ENCODE measurements around the gene KCNJ6. TPM values are rescaled to one million over a fixed set of nuclear protein-coding genes. Genes with fewer than 3 reads are reported as not detected.

The KCNJ6 gene
- total RNA-seq, 1 donor from 2014 or later, result not detected

DNA sequence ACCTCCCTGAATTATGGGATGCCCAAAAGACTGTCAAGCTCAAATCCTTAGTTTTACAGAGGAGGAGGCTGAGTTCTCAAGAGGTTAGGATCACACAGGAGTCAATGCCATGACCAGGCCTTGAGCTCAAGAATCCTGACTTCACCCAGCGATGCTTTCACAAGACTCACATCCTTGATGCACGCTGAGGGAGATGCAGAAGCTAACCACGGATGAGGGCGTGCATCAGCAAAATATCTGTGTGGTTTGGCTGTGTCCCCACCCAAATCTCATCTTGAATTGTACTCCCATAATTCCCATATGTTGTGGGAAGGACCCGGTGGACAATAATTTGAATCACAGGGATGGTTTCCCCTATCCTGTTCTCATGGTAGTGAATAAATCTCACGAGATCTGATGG is 133.2 kb downstream of the KCNJ6 start:
- Histone ChIP-seq H3K79me2 (ENCODE audit: low read depth) (no peaks in the 10 kb centered on the region), H3K4me2 (no peak overlapping the region), H2AFZ (replicated peaks) (no peak overlapping the region), H3K4me1 (no peaks in the 10 kb centered on the region), H3K4me3 (no peak overlapping the region), H3K9ac (no peak overlapping the region), H3K9me3 (ENCODE audit: low read depth) (no peaks in the 10 kb centered on the region), H3F3A (ENCODE audit: low read depth) (no peaks in the 10 kb centered on the region), H4K20me1 (ENCODE audit: low read depth) (no peaks in the 10 kb centered on the region), H3K27me3 (no peaks in the 10 kb centered on the region), H3K27ac (no peak overlapping the region), H3K36me3 (no peaks in the 10 kb centered on the region)
- H3K4me1 Mint-ChIP-seq, result peaks cover 4% of the 10 kb centered on the region
- peaks cover 9% of the 10 kb centered on the region for H3K27me3 Mint-ChIP-seq (ENCODE audit: insufficient read depth, low read depth)
- no peak for DNase-seq (ENCODE audit: low spot score)
- no peak overlapping the region for H3K4me3 Mint-ChIP-seq
- no peaks in the 10 kb centered on the region for H3K36me3 Mint-ChIP-seq
- H3K27ac Mint-ChIP-seq, result no peak overlapping the region
- no peak for TF ChIP-seq EZH2 (IDR thresholded peaks at IDR 0.05)
- peaks cover 15% of the 10 kb centered on the region for H3K9me3 Mint-ChIP-seq

- H3K4me3 ChIP-seq, result no peak overlapping the region
- H3F3A ChIP-seq (ENCODE audit: low read depth), result no peaks in the 10 kb centered on the region
- H3K4me2 ChIP-seq, result no peak overlapping the region
- Mint-ChIP-seq H3K9me3 (peaks cover 15% of the 10 kb centered on the region), H3K4me1 (no peaks in the 10 kb centered on the region), H3K4me3 (no peak overlapping the region), H3K36me3 (no peaks in the 10 kb centered on the region), H3K27me3 (ENCODE audit: insufficient read depth, low read depth) (peaks cover 9% of the 10 kb centered on the region), H3K27ac (peak overlapping the region; percentile 32)
- no peaks in the 10 kb centered on the region for H3K4me1 ChIP-seq
- H3K79me2 ChIP-seq (ENCODE audit: low read depth), result no peaks in the 10 kb centered on the region
- H3K9ac ChIP-seq, result no peak overlapping the region
- TF ChIP-seq EZH2 (IDR thresholded peaks at IDR 0.05) (no peak), EZH2phosphoT487 (IDR thresholded peaks at IDR 0.05) (no peak)
- TF ChIP-seq, protein P1, sequence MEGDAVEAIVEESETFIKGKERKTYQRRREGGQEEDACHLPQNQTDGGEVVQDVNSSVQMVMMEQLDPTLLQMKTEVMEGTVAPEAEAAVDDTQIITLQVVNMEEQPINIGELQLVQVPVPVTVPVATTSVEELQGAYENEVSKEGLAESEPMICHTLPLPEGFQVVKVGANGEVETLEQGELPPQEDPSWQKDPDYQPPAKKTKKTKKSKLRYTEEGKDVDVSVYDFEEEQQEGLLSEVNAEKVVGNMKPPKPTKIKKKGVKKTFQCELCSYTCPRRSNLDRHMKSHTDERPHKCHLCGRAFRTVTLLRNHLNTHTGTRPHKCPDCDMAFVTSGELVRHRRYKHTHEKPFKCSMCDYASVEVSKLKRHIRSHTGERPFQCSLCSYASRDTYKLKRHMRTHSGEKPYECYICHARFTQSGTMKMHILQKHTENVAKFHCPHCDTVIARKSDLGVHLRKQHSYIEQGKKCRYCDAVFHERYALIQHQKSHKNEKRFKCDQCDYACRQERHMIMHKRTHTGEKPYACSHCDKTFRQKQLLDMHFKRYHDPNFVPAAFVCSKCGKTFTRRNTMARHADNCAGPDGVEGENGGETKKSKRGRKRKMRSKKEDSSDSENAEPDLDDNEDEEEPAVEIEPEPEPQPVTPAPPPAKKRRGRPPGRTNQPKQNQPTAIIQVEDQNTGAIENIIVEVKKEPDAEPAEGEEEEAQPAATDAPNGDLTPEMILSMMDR (IDR thresholded peaks at IDR 0.05), result no peak
- no peaks in the 10 kb centered on the region for H3K36me3 ChIP-seq
- H4K20me1 ChIP-seq (ENCODE audit: low read depth), result no peaks in the 10 kb centered on the region
- no peak overlapping the region for H2AFZ ChIP-seq (replicated peaks)
- no peak overlapping the region for H3K27ac ChIP-seq
- H3K9me3 ChIP-seq (ENCODE audit: low read depth), result no peaks in the 10 kb centered on the region
- DNase-seq (ENCODE audit: low spot score), result no peak
- no peaks in the 10 kb centered on the region for H3K27me3 ChIP-seq
Observed at GRCh38 chr21:37780991-37781983, 135.0 kb downstream of the KCNJ6 start.

DNA sequence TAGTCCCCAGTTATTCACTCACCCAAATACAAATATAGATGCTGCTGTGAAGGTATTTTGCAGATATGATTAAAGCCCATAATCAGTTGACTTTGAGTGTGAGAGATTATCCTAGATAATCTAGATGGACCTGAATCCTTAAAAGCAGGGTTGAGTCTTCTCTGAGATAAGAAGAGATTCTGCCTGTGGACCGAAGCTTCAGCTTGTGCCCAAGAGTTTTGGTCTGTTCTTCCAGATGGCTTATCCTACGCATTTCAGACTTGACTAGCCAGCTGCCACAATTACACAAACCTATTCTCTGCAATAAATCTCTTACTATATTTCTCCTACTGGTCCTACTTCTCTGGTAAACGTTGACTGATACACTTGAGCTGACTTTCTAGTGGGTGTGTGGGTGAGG is 145.1 kb downstream of the KCNJ6 start:
- Histone ChIP-seq H3K4me2 (no peak overlapping the region), H3K4me3 (no peak overlapping the region), H3K79me2 (ENCODE audit: low read depth) (no peaks in the 10 kb centered on the region), H3K36me3 (no peaks in the 10 kb centered on the region), H3K9ac (no peak overlapping the region), H2AFZ (replicated peaks) (no peak overlapping the region), H3K4me1 (peaks cover 5% of the 10 kb centered on the region), H3K9me3 (ENCODE audit: low read depth) (no peaks in the 10 kb centered on the region), H4K20me1 (ENCODE audit: low read depth) (no peaks in the 10 kb centered on the region), H3K27me3 (no peaks in the 10 kb centered on the region), H3K27ac (no peak overlapping the region), H3F3A (ENCODE audit: low read depth) (no peaks in the 10 kb centered on the region)
- Mint-ChIP-seq H3K27ac (no peak overlapping the region), H3K9me3 (peaks cover 7% of the 10 kb centered on the region), H3K27me3 (ENCODE audit: insufficient read depth, low read depth) (peaks cover 2% of the 10 kb centered on the region), H3K36me3 (no peaks in the 10 kb centered on the region), H3K4me1 (no peaks in the 10 kb centered on the region), H3K4me3 (no peak overlapping the region)
- DNase-seq (ENCODE audit: low spot score), result no peak
- no peak for TF ChIP-seq EZH2 (IDR thresholded peaks at IDR 0.05)
- TF ChIP-seq, protein P1 (IDR thresholded peaks at IDR 0.05), result no peak
- TF ChIP-seq EZH2phosphoT487 (IDR thresholded peaks at IDR 0.05), result no peak

GRCh38 chr21:37770461-37770860 is 145.8 kb downstream of the KCNJ6 start:
- Histone ChIP-seq H3K27ac (no peak overlapping the region), H3K4me2 (no peak overlapping the region), H3K27me3 (no peaks in the 10 kb centered on the region), H3K79me2 (ENCODE audit: low read depth) (no peaks in the 10 kb centered on the region), H3K9ac (no peak overlapping the region), H3K4me1 (peaks cover 5% of the 10 kb centered on the region), H3F3A (ENCODE audit: low read depth) (no peaks in the 10 kb centered on the region), H2AFZ (replicated peaks) (no peak overlapping the region), H4K20me1 (ENCODE audit: low read depth) (no peaks in the 10 kb centered on the region), H3K4me3 (no peak overlapping the region), H3K36me3 (no peaks in the 10 kb centered on the region), H3K9me3 (ENCODE audit: low read depth) (no peaks in the 10 kb centered on the region)
- H3K9me3 Mint-ChIP-seq, result peaks cover 7% of the 10 kb centered on the region
- H3K4me3 Mint-ChIP-seq, result no peak overlapping the region
- no peak overlapping the region for H3K27ac Mint-ChIP-seq
- TF ChIP-seq EZH2phosphoT487 (IDR thresholded peaks at IDR 0.05) (no peak), EZH2 (IDR thresholded peaks at IDR 0.05) (no peak)
- TF ChIP-seq, protein P1 (IDR thresholded peaks at IDR 0.05), result no peak
- no peak for DNase-seq (ENCODE audit: low spot score)
- H3K4me1 Mint-ChIP-seq, result no peaks in the 10 kb centered on the region
- H3K36me3 Mint-ChIP-seq, result no peaks in the 10 kb centered on the region
- peaks cover 2% of the 10 kb centered on the region for H3K27me3 Mint-ChIP-seq (ENCODE audit: insufficient read depth, low read depth)
